ENCODE data around the gene GRM8. TPM values are rescaled to one million over a fixed set of nuclear protein-coding genes. Genes with fewer than 3 reads are reported as not detected.

GRM8 gene
- total and polyA plus RNA-seq, 10 of the 15 experiments (the other 5 are each of a cell fraction or from before 2014, with no cell fraction given), result 0.33 to 7.1 (median 0.45) TPM; not detected in 2

GRCh38 chr7:126973066-126973465, 279.7 kb downstream of the GRM8 start:
- intact Hi-C loops (cut with micrococcal nuclease; ENCODE audit: unreplicated experiment) (no loop called here), in situ Hi-C loops (cut with MboI) (no loop called here)
- no peak for ATAC-seq
- no peak for FAIRE-seq
- H4K20me1 ChIP-seq (ENCODE audit: control insufficient read depth, insufficient read depth), result no peaks in the 10 kb centered on the region
- no peak overlapping the region for H3K9ac ChIP-seq (ENCODE audit: control insufficient read depth, insufficient read depth, low read length)
- DNase-seq (ENCODE audit: low read depth, low spot score), result no peak
- ChIA-PET RAD21 (ENCODE audit: unreplicated experiment) (no interaction called here), SMC1A (ENCODE audit: uncharacterized antibody, unreplicated experiment) (no interaction called here), CTCF (no interaction called here), POLR2A (no interaction called here)
- no peak overlapping the region for H3K4me2 ChIP-seq (ENCODE audit: control insufficient read depth, insufficient read depth)
- no peak overlapping the region for H2AFZ ChIP-seq (ENCODE audit: control insufficient read depth, low read depth, low read length)
- no peak overlapping the region for H3K4me3 ChIP-seq
- BruUV-seq (replicated peaks), result no TSS peak
- no peaks in the 10 kb centered on the region for H3K36me3 ChIP-seq (ENCODE audit: control insufficient read depth in 2 of 2, insufficient read depth in 2 of 2, low read length in 1 of 2)
- no peaks in the 10 kb centered on the region for H3K4me1 ChIP-seq (ENCODE audit: control insufficient read depth, insufficient read depth, low read length)
- H3K9me3 ChIP-seq (replicated peaks; ENCODE audit: control insufficient read depth, insufficient read depth, low read length), result no peaks in the 10 kb centered on the region
- TF ChIP-seq RUNX3 (IDR thresholded peaks at IDR 0.05; ENCODE audit: low read length) (no peak), CHD2 (IDR thresholded peaks at IDR 0.05; ENCODE audit: borderline replicate concordance, low read depth, low read length) (no peak), HCFC1 (IDR thresholded peaks at IDR 0.05; ENCODE audit: low read length) (no peak), STAT3 (IDR thresholded peaks at IDR 0.05; ENCODE audit: low read depth, low read length) (no peak), TCF12 (IDR thresholded peaks at IDR 0.05; ENCODE audit: low read depth, low read length) (no peak), E4F1 (IDR thresholded peaks at IDR 0.05; ENCODE audit: borderline replicate concordance, partially characterized antibody) (no peak), ZNF217 (IDR thresholded peaks at IDR 0.05) (no peak), ZSCAN29 (IDR thresholded peaks at IDR 0.05) (no peak)
- H3K27me3 ChIP-seq (replicated peaks in 1 of 2; ENCODE audit: control insufficient read depth in 2 of 2, insufficient read depth in 2 of 2, low read length in 1 of 2), result no peaks in the 10 kb centered on the region
- no peak overlapping the region for H3K27ac ChIP-seq (ENCODE audit: control insufficient read depth, insufficient read depth)
- H3K79me2 ChIP-seq (ENCODE audit: control insufficient read depth, insufficient read depth, low read length), result no peaks in the 10 kb centered on the region

All from GM12878 (cell line).